TTC549 (cell line): ENCODE measurements around the gene HCN2.
"Not testable (repeated sequence)": the region's sequence is repeated elsewhere in the genome, so short reads cannot be mapped to it uniquely, and the experiment has no call there.

ENCODE experiments used
- FAIRE-seq: peaks from 2 replicates; lab custom pipeline; 2012; peaks lifted over from hg19 to GRCh38; lab: Jason Lieb, UNC

Gene HCN2

DNA sequence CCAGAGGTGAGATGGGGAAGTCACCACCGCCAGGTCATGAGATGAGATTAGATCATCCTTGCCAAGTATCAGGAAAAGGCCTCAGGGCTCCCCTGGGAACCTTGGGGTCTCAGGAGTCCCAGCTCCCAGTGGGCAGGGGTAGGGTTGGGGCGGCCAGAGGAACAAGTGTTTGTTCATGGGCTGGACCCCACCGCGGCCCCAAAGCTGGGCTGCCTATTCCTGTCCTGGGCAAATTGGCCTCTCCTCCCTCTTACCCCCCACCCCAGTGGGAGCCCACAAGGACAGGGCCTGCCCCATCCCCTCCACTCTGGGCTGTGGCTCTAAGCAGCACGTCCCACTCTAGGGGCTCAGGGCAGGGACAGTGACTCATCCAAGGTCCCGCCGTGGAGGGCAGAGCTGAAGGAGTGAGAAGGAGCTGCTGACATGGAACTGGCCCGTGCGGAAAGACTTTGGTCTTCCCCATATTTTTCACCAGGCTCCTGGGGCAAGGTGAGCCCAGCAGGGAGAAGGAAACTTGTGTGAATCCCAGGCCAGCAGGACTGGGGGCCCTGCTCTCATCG, 4.0 kb upstream of the HCN2 start:
- FAIRE-seq: no peak

- no peak for FAIRE-seq
Measured at GRCh38 chr19:588093-588740, 1.5 kb upstream of the HCN2 start.

- FAIRE-seq: no peak
Measured at GRCh38 chr19:588741-589692, 664 bp upstream of the HCN2 start.

DNA sequence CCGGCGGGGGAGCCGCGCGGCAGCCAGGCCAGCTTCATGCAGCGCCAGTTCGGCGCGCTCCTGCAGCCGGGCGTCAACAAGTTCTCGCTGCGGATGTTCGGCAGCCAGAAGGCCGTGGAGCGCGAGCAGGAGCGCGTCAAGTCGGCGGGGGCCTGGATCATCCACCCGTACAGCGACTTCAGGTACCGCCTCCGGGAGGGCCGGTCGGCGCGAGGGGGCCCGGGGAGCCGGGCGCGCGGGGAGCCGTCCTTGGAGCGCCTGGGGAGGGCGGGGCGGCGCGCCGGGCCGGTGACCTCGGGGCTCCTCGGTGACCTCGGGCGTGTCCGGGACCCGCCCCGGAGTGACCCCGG, 690 bp downstream of the HCN2 start:
- FAIRE-seq: no peak

DNA sequence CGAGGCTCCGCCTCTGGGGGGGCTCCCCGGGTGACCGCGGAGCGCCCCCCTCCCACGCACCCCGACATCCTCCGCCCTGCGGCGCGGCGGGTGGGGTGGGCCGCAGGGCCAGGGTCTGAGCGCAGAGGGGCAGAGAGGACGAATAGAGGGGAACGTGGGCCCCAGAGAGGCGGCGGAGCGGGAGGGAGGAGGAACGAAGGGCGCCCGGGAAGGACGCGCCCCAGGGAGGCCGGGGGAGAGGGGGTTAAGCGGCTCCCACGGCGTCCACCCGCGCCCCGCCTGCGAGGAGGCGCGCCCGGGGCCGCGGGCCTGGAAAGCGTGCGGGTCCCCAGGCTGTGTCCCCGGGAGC, 1.0 kb downstream of the HCN2 start:
- no peak for FAIRE-seq

DNA sequence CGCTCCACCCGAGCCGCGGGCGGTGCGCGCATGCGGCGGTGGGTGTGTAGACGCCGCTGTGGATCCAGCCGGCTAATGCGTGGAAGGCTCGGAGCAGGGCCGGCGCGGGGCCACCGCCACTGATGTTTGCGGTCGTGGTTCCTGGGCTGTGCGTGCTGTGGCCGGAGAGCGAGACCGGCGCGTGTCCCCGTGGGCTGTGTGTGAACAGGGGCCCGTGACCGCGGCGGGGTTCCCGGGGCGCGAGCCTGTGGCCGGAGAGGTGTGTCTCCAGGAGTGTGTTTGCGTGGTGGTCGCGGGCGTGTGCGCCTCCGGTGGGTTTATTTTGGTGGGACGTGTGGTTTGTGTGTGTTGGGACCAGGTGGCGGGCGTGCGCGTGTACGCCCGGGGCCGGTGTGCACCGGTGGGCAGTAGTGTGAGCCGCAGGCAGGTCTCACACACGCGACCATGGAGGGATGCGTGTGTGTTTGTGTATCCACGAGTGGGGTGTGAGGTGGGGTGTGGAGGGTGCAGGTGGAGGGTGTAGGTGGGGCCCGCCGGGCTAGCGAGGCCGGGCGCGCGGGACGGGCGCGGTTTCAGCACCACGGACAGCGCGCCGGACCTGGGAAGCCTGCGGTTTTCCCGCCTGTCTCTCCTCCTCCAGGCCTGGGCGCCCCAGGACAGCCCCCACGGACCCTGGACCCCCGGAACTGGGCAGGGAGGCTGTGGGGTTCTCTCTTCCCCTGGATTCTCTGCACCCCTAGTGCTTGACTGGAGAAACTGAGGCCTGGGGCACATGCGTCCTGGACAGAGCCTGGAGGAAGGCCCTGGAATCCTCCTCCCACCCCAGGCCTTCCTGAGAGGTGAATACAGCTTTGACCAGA, 1.6 kb downstream of the HCN2 start:
- no peak for FAIRE-seq

DNA sequence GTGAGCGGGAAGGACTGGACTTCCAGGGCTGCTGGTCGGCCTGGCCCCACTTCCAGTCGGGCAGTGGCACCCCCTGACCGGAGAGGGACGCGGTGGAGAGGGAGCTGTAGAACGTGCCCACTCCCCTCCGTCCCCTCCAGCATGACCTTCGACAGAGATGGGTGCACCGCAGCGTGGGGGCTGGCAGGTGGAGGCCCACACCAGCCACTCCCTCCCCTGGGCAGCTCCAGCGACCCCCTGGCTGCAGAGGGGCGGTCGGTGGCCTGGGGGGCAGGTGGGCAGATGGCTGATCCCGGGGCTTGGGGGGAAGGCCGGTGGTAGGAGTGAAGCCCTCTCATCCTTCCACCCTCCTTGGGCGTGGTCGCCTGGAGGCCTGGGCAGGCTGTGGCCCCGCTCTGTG, 2.4 kb downstream of the HCN2 start:
- FAIRE-seq: no peak

GRCh38 chr19:593055-593454, 3.4 kb downstream of the HCN2 start:
- FAIRE-seq: no peak

GRCh38 chr19:593505-593904, 3.8 kb downstream of the HCN2 start:
- FAIRE-seq: no peak

- FAIRE-seq: no peak
Measured at GRCh38 chr19:594265-594870, 4.7 kb downstream of the HCN2 start.

DNA sequence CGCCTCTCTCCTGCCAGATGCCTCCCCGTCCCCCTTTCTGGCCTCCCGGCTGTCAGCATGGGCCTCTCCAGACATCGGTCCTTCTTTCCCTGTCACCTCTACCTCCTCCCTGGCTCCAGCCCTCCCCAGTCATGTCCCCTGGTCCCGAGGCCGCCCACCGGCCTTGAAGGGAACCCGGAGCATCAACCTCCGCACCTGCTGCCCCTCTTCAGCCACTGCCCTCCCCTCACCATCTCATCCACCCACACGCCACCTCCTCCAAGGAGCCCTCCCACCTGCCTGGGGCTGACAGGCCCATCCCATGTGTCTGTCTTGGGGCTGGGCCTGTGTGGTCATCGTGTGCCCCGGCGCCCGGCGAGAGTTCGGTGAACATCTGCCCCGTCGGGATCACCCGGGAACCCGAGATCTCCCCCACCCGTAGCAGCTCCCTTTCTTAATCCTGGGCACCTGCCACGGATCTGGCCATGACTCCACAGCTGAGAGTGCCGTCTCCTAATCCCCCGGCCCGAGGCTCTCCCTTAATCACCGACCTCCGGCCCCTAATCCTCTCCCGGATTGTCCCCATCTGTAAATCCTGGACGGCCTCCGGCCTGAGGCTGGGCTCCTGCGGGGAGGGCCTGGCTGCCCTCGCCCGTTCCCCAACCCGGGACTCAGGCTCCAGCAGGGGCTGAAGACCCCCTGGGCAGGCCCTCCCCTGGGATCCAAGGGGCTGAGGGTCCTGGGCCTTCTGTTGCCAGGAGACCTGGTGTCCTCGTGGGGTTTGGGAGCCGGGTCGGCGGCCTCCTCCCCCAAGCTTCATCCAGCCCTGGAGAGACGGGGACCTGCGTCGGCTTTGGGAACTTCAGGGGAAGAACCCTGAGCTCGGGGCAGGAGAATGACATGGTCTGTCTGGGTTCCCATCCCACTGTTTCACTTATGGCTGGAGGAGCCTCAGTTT, 5.9 kb downstream of the HCN2 start:
- no peak for FAIRE-seq

- FAIRE-seq: no peak
Measured at GRCh38 chr19:596263-596655, 6.6 kb downstream of the HCN2 start.

DNA sequence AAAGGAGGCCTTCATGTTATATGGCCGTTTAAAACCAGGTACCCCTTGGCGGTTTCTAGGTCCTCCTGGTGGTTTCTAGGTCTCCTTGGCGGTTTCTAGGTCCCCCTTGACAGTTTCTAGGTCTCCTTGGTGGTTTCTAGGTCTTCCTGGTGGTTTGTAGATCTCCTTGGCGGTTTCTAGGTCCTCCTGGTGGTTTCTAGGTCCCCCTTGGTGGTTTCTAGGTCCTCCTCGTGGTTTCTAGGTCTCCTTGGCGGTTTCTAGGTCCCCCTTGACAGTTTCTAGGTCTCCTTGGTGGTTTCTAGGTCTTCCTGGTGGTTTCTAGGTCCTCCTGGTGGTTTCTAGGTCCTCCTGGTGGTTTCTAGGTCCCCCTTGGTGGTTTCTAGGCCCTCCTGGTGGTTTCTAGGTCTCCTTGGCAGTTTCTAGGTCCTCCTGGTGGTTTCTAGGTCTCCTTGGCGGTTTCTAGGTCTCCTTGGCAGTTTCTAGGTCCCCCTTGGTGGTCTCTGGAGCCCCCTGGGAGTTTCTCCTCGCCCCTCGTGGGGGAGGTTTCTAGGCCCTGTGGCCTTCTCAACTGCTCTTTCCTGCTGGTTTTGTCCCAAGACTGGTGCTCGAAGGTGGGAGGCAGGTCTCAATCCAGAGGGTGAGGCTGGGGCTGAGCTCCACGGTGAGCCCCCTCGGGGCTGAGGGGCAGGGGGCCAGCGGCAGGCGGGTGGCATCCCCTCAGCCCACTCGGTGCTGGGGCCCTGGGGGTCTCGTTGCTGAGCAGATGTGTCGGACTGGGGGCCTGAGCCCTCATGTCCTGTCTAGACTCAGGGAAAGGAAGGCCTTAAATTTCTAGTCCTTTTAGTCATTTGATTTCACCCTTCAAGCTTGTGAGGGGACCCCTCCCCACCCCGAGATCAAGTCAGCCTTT, 8.0 kb downstream of the HCN2 start:
- FAIRE-seq: no peak

- FAIRE-seq: no peak
Measured at GRCh38 chr19:601310-601709, 11.6 kb downstream of the HCN2 start.

DNA sequence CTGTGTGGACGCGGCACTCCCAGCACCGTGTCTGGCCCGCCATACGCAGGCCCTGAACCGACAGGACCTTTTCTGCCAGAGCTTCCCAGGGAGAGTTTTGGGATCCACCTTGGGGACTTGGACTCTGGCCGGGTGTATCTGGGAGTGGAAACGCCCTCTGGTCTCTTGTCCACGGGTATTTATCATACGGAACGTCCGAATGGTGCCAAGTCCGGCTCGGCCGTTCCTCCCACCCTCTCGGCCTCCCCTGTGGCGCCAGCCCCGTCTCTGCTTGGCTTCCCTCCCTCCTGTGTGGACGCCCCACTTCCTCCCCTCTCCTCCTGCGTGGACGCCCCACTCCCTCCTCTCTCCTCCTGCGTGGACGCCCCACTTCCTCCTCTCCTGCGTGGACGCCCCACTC, 12.1 kb downstream of the HCN2 start:
- no peak for FAIRE-seq

- FAIRE-seq: no peak
Measured at GRCh38 chr19:602391-603301, 13.0 kb downstream of the HCN2 start.

GRCh38 chr19:603302-603639, 13.6 kb downstream of the HCN2 start:
- not testable (repeated sequence) for FAIRE-seq

GRCh38 chr19:603779-604178, 14.1 kb downstream of the HCN2 start:
- FAIRE-seq: not testable (repeated sequence)

- no peak for FAIRE-seq
Measured at GRCh38 chr19:604355-604754, 14.7 kb downstream of the HCN2 start.
